ENCODE data around the gene GPA33. TPM values are rescaled to one million over a fixed set of nuclear protein-coding genes. Genes with fewer than 3 reads are reported as not detected.

The GPA33 gene
- total RNA-seq, 4 donors from 2014 or later, result not detected

DNA sequence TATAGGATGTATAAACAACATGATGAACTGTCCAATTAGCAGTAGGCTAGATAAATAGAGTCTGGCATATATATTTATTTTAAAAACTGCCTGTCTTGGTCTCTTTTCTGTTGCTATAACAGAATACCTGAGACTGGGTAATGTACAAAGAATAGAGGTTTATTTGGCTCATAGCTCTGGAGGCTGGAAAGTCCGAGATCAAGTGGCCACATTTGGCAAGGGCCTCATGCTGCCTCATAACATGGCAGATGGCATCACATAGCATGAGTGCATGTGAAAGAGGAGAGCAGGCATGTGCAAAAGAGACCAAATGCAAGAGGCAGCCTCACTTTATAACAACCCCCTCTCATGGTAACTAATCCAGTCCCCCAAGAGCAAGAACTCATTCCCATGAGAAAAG lies 9.7 kb upstream of the GPA33 start:
- 85 to 88% methylated on average over 1 of the region's 1 CpG for WGBS, 2 donors
- Histone ChIP-seq H3K27me3 (peaks cover 0 to 3% of the 10 kb centered on the region in 2 donors), H3K9me3 (peaks cover 0 to 8% (median 0%) of the 10 kb centered on the region in 4 donors), H3K4me1 (no peaks in the 10 kb centered on the region), H3K4me3 (no peak overlapping the region), H3K27ac (no peak overlapping the region), H3K36me3 (no peaks in the 10 kb centered on the region)
- no peak for DNase-seq (ENCODE audit: low spot score in 2 of 2)
- TF ChIP-seq POLR2A (IDR thresholded peaks at IDR 0.05) (no peak), EP300 (IDR thresholded peaks at IDR 0.05) (no peak)
- TF ChIP-seq, protein P1, sequence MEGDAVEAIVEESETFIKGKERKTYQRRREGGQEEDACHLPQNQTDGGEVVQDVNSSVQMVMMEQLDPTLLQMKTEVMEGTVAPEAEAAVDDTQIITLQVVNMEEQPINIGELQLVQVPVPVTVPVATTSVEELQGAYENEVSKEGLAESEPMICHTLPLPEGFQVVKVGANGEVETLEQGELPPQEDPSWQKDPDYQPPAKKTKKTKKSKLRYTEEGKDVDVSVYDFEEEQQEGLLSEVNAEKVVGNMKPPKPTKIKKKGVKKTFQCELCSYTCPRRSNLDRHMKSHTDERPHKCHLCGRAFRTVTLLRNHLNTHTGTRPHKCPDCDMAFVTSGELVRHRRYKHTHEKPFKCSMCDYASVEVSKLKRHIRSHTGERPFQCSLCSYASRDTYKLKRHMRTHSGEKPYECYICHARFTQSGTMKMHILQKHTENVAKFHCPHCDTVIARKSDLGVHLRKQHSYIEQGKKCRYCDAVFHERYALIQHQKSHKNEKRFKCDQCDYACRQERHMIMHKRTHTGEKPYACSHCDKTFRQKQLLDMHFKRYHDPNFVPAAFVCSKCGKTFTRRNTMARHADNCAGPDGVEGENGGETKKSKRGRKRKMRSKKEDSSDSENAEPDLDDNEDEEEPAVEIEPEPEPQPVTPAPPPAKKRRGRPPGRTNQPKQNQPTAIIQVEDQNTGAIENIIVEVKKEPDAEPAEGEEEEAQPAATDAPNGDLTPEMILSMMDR (IDR thresholded peaks at IDR 0.05), result no peak

DNA sequence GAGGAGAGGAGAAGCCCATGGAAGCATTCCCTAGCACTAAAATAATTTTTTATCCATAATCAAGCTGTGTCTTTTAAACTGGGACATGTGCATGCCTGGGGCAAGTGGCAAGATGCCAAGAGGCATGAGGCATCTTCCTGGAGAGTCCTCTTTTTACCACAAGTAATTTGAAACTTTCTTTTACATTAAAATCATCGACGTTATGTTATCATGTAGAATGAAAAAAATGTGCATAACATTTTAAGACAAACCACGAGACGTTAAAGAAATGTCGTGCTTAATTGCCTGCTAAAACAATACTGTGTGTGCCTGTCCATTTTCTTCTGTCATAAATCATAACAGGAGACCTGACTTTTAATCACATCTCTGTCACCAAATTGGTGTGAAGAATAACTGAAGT lies 5.2 kb upstream of the GPA33 start:
- Histone ChIP-seq H3K4me1 (no peaks in the 10 kb centered on the region), H3K27me3 (peaks cover 0 to under 1% of the 10 kb centered on the region in 2 donors), H3K9me3 (peaks cover 0 to 8% (median 0%) of the 10 kb centered on the region in 4 donors), H3K4me3 (no peak overlapping the region), H3K36me3 (no peaks in the 10 kb centered on the region), H3K27ac (no peak overlapping the region)
- 41 to 46% methylated on average over 5 of the region's 5 CpGs for WGBS, 2 donors
- no peak for DNase-seq (ENCODE audit: low spot score in 2 of 2)
- no peak for TF ChIP-seq EP300 (IDR thresholded peaks at IDR 0.05)
- TF ChIP-seq, protein P1 (IDR thresholded peaks at IDR 0.05), result no peak
- TF ChIP-seq POLR2A (IDR thresholded peaks at IDR 0.05), result no peak

DNA sequence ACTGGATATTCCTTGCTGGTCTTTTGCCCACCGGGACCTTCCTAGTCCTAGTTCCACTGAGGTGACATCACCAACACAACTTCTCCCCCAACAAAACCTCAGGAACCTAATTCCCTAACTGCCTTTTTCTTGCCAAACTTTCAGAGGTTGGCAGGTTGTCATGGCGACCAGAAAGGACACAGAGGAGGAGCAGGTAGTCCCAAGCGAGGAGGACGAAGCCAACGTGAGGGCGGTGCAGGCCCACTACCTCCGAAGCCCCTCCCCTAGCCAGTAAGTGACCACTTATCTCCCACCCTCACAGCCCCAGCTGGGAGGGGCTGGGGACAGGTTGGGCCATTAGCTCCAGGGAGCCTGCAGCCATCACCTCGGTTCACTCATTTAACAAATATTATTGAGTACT lies 4.5 kb upstream of the GPA33 start:
- Histone ChIP-seq H3K36me3 (no peaks in the 10 kb centered on the region), H3K4me1 (no peaks in the 10 kb centered on the region), H3K27ac (no peak overlapping the region), H3K9me3 (peaks cover 0 to 8% (median 0%) of the 10 kb centered on the region in 4 donors), H3K4me3 (no peak overlapping the region), H3K27me3 (no peaks in the 10 kb centered on the region)
- WGBS, 2 donors, result 90 to 91% methylated on average over 8 of the region's 8 CpGs
- DNase-seq (ENCODE audit: low spot score in 2 of 2), result no peak
- TF ChIP-seq POLR2A (IDR thresholded peaks at IDR 0.05) (no peak), EP300 (IDR thresholded peaks at IDR 0.05) (no peak)
- TF ChIP-seq, protein P1 (IDR thresholded peaks at IDR 0.05), result no peak

DNA sequence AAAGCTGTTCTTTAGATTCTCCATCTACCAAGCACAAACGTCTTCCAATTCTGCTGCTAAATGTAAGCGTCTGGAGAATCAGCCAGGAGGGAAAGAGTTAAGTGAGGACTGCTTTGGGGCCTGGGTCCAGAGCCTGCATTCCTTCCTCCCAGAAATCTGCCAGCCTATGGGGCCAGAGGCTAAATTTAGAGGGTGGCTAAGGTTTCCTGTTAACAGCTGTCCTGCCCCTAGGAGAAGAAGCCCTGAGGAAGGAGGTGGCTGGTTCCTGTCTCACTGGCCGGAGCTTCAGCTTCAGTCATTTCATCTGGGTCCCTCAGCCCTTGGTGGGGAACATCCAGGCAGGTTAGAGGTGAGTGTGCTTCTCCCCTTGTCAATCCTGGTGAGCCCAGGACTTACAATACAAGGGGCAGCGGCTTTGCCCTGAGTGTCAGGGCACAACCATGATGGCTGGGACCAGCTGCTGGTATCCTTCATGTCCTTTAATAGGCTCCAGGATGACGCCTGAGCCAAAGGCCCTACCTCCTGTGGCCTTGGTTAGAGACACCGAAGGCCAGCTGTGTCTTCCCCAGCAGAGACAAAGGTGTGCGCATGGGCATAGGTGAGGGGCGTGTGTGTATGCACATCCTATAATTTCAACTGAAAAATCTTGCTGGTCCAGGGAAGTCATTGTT lies 3.8 kb upstream of the GPA33 start, which contains the start of gene STYXL2:
TSS of gene STYXL2 (plus strand) at position 230 of the 671 bp plus-strand sequence. CDS start 775 bp downstream, outside the sequence.
- Histone ChIP-seq H3K36me3 (no peaks in the 10 kb centered on the region), H3K9me3 (peaks cover 0 to 8% (median 0%) of the 10 kb centered on the region in 4 donors), H3K4me1 (no peaks in the 10 kb centered on the region), H3K27ac (no peak within 1 kb of the TSS), H3K27me3 (no peaks in the 10 kb centered on the region), H3K4me3 (no peak within 1 kb of the TSS)
- TF ChIP-seq, protein P1 (IDR thresholded peaks at IDR 0.05), result no peak
- TF ChIP-seq EP300 (IDR thresholded peaks at IDR 0.05), result no peak
- WGBS, 2 donors, result 56 to 65% methylated on average over 8 of the region's 8 CpGs
- DNase-seq (ENCODE audit: low spot score in 2 of 2), result no peak

DNA sequence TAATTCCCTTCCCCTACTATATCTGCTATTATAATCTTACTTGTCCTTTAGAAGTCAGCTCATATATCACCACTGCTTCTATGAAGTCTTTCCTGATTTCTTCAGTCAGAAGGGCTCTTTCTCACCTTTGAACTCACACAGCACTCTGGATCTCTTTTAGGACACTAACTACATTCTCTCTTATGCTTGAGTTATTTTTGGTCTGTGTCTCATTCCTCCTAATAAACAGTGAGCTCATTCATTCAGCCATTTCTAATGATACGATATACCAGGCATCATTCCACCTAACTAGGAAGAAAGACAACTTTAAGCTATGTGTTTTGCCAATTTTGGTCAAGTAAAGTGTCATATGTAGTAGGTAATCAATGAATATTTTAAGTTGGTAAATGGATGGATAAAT lies 2.5 kb upstream of the GPA33 start:
- H3K36me3 ChIP-seq, result no peaks in the 10 kb centered on the region
- peaks cover 0 to 8% (median 0%) of the 10 kb centered on the region in 4 donors for H3K9me3 ChIP-seq
- H3K4me1 ChIP-seq, result no peaks in the 10 kb centered on the region
- no peak for TF ChIP-seq EP300 (IDR thresholded peaks at IDR 0.05)
- no peak for TF ChIP-seq POLR2A (IDR thresholded peaks at IDR 0.05)
- TF ChIP-seq, protein P1 (IDR thresholded peaks at IDR 0.05), result no peak
- 40 to 59% methylated on average over 1 of the region's 1 CpG for WGBS, 2 donors
- no peaks in the 10 kb centered on the region for H3K27me3 ChIP-seq
- no peak overlapping the region for H3K27ac ChIP-seq
- no peak overlapping the region for H3K4me3 ChIP-seq
- DNase-seq (ENCODE audit: low spot score in 2 of 2), result no peak
